ENCODE results near the gene SERF2. TPM values are rescaled to one million over a fixed set of nuclear protein-coding genes. Genes with fewer than 3 reads are reported as not detected.

SERF2 gene
- total RNA-seq, 1 experiment from 2014 or later: 823 TPM

DNA sequence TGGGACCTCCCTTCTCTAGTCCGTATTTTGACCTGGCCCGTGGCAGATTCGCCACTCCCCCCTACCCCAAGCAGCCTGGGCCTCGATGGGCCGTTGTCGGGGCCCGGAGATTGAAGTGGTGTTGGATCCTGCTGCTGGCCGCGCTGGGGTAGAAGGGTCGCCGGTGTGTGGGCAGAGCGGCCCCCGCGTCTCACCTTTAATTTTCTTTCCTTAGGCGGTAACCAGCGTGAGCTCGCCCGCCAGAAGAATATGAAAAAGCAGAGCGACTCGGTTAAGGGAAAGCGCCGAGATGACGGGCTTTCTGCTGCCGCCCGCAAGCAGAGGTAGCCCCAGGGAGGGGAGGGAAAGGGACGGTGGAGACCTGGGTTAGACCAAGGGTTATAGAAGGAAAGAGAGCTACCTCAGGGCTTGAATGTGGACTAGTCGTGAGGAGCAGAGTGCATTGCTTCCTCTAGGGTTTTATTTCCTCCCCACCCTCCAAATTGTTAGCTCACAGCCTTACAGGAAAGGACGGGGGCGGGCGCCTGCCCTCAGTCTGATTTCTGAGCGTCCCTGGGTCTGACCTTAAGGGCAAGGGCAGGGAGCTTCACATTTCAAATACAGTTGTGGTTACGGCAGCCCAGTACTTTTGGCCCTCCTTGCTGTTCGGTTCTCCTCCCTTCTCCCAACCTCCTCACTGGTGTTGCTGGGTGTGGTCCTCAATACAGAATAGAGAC is 799 bp downstream of the SERF2 start:
- TSS peak; percentile 46 for BruUV-seq (replicated peaks)
- ChIA-PET POLR2A (interaction anchor here (0.6 to 1.9 kb wide), 3 partner anchors 32 to 423 kb away, joined by 3 to 6 read pairs (median 3); partner anchors contain the start of genes MFAP1, TUBGCP4 and ZSCAN29), CTCF (no interaction called here)
- TF ChIP-seq, protein P1, sequence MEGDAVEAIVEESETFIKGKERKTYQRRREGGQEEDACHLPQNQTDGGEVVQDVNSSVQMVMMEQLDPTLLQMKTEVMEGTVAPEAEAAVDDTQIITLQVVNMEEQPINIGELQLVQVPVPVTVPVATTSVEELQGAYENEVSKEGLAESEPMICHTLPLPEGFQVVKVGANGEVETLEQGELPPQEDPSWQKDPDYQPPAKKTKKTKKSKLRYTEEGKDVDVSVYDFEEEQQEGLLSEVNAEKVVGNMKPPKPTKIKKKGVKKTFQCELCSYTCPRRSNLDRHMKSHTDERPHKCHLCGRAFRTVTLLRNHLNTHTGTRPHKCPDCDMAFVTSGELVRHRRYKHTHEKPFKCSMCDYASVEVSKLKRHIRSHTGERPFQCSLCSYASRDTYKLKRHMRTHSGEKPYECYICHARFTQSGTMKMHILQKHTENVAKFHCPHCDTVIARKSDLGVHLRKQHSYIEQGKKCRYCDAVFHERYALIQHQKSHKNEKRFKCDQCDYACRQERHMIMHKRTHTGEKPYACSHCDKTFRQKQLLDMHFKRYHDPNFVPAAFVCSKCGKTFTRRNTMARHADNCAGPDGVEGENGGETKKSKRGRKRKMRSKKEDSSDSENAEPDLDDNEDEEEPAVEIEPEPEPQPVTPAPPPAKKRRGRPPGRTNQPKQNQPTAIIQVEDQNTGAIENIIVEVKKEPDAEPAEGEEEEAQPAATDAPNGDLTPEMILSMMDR (IDR thresholded peaks at IDR 0.05; ENCODE audit: insufficient read depth in 1 of 2, low read depth in 1 of 2, low read length in 1 of 2, severe bottlenecking in 1 of 2, unreplicated experiment in 1 of 2): no peak
- peak; percentile 19 to 38 for DNase-seq
- Mint-ChIP-seq H3K27me3 (ENCODE audit: insufficient read depth, unreplicated experiment) (no peaks in the 10 kb centered on the region), H3K4me3 (ENCODE audit: unreplicated experiment) (peak overlapping the region; percentile 98), H3K36me3 (ENCODE audit: insufficient read depth, unreplicated experiment) (peaks cover 54% of the 10 kb centered on the region), H3K4me1 (ENCODE audit: low read depth, unreplicated experiment) (peaks cover 12% of the 10 kb centered on the region), H3K9me3 (ENCODE audit: unreplicated experiment) (no peaks in the 10 kb centered on the region), H3K27ac (ENCODE audit: unreplicated experiment) (peak overlapping the region; percentile 97)
- H3K4me3 ChIP-seq (ENCODE audit: low read depth, low read length): peak overlapping the region; percentile 92
- intact Hi-C loops (cut with micrococcal nuclease; ENCODE audit: unreplicated experiment): no loop called here
- H3K27me3 ChIP-seq (replicated peaks; ENCODE audit: control insufficient read depth, insufficient read depth, low read length): no peaks in the 10 kb centered on the region
- H3K4me1 ChIP-seq: peaks cover 11% of the 10 kb centered on the region; the same call in 1 of the 2 replicates
- peaks cover 5% of the 10 kb centered on the region; the same call in 1 of the 2 replicates for H3K36me3 ChIP-seq (ENCODE audit: control insufficient read depth, insufficient read depth, low read length)
- H3K9me3 ChIP-seq: no peaks in the 10 kb centered on the region

DNA sequence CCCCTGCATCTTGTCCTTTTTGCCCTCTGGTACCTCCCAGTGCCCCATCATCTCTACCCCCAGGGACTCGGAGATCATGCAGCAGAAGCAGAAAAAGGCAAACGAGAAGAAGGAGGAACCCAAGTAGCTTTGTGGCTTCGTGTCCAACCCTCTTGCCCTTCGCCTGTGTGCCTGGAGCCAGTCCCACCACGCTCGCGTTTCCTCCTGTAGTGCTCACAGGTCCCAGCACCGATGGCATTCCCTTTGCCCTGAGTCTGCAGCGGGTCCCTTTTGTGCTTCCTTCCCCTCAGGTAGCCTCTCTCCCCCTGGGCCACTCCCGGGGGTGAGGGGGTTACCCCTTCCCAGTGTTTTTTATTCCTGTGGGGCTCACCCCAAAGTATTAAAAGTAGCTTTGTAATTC is 1.5 kb downstream of the SERF2 start:
- no peak for DNase-seq
- ChIA-PET POLR2A (interaction anchor here (0.6 to 1.9 kb wide), 2 partner anchors 31 to 35 kb away, joined by 3 to 6 read pairs; partner anchors contain the start of gene MFAP1), CTCF (no interaction called here)
- TF ChIP-seq, protein P1 (IDR thresholded peaks at IDR 0.05; ENCODE audit: insufficient read depth in 1 of 2, low read depth in 1 of 2, low read length in 1 of 2, severe bottlenecking in 1 of 2, unreplicated experiment in 1 of 2): no peak
- intact Hi-C loops (cut with micrococcal nuclease; ENCODE audit: unreplicated experiment): no loop called here
- no peaks in the 10 kb centered on the region for H3K9me3 Mint-ChIP-seq (ENCODE audit: unreplicated experiment)
- no peak overlapping the region for H3K4me3 ChIP-seq (ENCODE audit: low read depth, low read length)
- H3K27me3 Mint-ChIP-seq (ENCODE audit: insufficient read depth, unreplicated experiment): no peaks in the 10 kb centered on the region
- H3K36me3 ChIP-seq (ENCODE audit: control insufficient read depth, insufficient read depth, low read length): peaks cover 5% of the 10 kb centered on the region; the same call in 1 of the 2 replicates
- H3K4me3 Mint-ChIP-seq (ENCODE audit: unreplicated experiment): peak overlapping the region; percentile 98
- no TSS peak for BruUV-seq (replicated peaks)
- H3K9me3 ChIP-seq: no peaks in the 10 kb centered on the region
- peaks cover 19% of the 10 kb centered on the region for H3K4me1 Mint-ChIP-seq (ENCODE audit: low read depth, unreplicated experiment)
- no peaks in the 10 kb centered on the region for H3K27me3 ChIP-seq (replicated peaks; ENCODE audit: control insufficient read depth, insufficient read depth, low read length)
- H3K27ac Mint-ChIP-seq (ENCODE audit: unreplicated experiment): peak overlapping the region; percentile 97
- H3K36me3 Mint-ChIP-seq (ENCODE audit: insufficient read depth, unreplicated experiment): peaks cover 54% of the 10 kb centered on the region
- peaks cover 13% of the 10 kb centered on the region for H3K4me1 ChIP-seq

DNA sequence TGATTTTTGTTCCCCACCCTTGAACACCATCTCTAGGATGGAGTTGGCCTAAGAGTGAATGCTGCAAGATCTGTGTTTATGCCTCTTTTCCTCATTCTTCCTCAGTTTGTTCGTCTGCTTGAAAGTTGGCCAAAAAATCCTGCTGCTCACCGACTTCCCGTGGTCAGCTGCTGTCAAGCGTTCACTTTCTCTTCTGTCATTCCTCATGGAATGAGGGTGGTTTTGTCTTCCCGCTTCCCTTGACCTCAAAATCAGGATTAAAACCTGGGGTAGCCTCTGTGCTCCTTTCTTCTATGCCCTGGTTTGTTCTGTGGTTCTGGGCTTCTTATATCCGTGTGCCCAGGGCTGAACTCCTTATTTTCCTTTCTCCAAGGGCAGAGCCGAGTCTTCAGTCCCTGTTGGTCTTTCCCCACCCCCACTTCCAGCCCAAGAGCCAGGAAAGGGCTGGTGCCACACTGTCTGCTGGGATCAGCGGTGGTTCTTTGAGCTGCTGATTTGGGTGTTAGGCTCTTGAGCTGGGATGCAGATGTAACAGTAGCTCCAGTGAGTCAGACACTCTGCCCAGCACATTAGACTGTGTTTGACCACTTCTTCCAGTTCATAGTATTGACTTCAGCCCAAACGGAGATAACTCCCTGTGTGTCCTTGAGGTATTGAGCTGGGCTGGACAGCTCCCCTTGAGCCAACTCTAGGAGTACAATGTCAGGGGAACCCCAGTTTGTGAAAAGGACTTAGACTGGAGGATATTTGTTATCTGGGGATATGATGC is 2.3 kb downstream of the SERF2 start:
- CTCF ChIA-PET: no interaction called here
- Mint-ChIP-seq H3K9me3 (ENCODE audit: unreplicated experiment) (no peaks in the 10 kb centered on the region), H3K4me1 (ENCODE audit: low read depth, unreplicated experiment) (peaks cover 19% of the 10 kb centered on the region), H3K27me3 (ENCODE audit: insufficient read depth, unreplicated experiment) (no peaks in the 10 kb centered on the region), H3K4me3 (ENCODE audit: unreplicated experiment) (peak overlapping the region; percentile 98), H3K27ac (ENCODE audit: unreplicated experiment) (no peak overlapping the region), H3K36me3 (ENCODE audit: insufficient read depth, unreplicated experiment) (peaks cover 59% of the 10 kb centered on the region)
- Histone ChIP-seq H3K27me3 (replicated peaks; ENCODE audit: control insufficient read depth, insufficient read depth, low read length) (no peaks in the 10 kb centered on the region), H3K9me3 (no peaks in the 10 kb centered on the region), H3K36me3 (ENCODE audit: control insufficient read depth, insufficient read depth, low read length) (peaks cover 7% of the 10 kb centered on the region), H3K4me1 (peaks cover 19% of the 10 kb centered on the region), H3K4me3 (ENCODE audit: low read depth, low read length) (no peak overlapping the region)
- no peak for DNase-seq
- POLR2A ChIA-PET: no interaction called here
- intact Hi-C loops (cut with micrococcal nuclease; ENCODE audit: unreplicated experiment): no loop called here
- BruUV-seq (replicated peaks): no TSS peak
- TF ChIP-seq, protein P1 (IDR thresholded peaks at IDR 0.05; ENCODE audit: insufficient read depth in 1 of 2, low read depth in 1 of 2, low read length in 1 of 2, severe bottlenecking in 1 of 2, unreplicated experiment in 1 of 2): no peak
